Measurements from ENCODE around the gene HPSE2. TPM values are rescaled to one million over a fixed set of nuclear protein-coding genes. Genes with fewer than 3 reads are reported as not detected.

The HPSE2 gene
- total RNA-seq, 1 experiment from 2014 or later: 0.20 TPM

DNA sequence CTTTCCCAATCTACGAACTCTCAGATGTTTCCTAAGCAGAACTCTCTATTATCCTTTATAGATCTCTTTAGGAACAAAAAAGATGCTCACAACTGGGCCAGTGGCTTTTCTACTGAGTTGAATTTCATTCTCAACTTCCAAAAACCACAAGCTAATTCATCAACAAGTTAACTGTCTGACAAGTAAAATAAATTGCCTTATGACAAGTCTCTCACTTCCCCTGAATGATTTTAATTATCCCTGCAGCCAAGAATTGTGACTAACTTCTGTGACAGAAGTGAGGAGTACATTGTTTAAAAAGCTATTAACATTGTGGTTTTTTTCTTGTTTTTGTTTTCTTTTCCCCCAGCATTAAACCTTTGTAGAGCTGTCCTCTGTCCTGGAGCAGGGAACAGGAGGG lies 343.1 kb downstream of the HPSE2 start:
- H3K14ac ChIP-seq (ENCODE audit: insufficient read depth, low read length): no peak overlapping the region
- TF ChIP-seq, protein P1, sequence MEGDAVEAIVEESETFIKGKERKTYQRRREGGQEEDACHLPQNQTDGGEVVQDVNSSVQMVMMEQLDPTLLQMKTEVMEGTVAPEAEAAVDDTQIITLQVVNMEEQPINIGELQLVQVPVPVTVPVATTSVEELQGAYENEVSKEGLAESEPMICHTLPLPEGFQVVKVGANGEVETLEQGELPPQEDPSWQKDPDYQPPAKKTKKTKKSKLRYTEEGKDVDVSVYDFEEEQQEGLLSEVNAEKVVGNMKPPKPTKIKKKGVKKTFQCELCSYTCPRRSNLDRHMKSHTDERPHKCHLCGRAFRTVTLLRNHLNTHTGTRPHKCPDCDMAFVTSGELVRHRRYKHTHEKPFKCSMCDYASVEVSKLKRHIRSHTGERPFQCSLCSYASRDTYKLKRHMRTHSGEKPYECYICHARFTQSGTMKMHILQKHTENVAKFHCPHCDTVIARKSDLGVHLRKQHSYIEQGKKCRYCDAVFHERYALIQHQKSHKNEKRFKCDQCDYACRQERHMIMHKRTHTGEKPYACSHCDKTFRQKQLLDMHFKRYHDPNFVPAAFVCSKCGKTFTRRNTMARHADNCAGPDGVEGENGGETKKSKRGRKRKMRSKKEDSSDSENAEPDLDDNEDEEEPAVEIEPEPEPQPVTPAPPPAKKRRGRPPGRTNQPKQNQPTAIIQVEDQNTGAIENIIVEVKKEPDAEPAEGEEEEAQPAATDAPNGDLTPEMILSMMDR (conservative IDR thresholded peaks at IDR 0.05): no peak
- no peaks in the 10 kb centered on the region; the same call in 1 of the 2 replicates for H3K27me3 Mint-ChIP-seq (ENCODE audit: low read depth)

More for the DNA sequence above, 343.1 kb downstream of the HPSE2 start:
- Mint-ChIP-seq H3K4me3 (no peak overlapping the region), H3K27ac (no peak overlapping the region), H3K9me3 (no peaks in the 10 kb centered on the region), H3K36me3 (ENCODE audit: insufficient read depth in 1 of 3, low read depth in 3 of 3) (no peaks in the 10 kb centered on the region), H3K4me1 (no peaks in the 10 kb centered on the region)
- no peak overlapping the region for H3K27ac ChIP-seq (ENCODE audit: insufficient read length, low read depth, low read length)
- H4K5ac ChIP-seq (ENCODE audit: insufficient read length, low read depth, low read length): no peak overlapping the region
- no peak overlapping the region for H2BK12ac ChIP-seq (ENCODE audit: insufficient read length, low read depth, low read length)
- no peak overlapping the region for H4K8ac ChIP-seq (replicated peaks; ENCODE audit: insufficient read length, low read depth, low read length)
- H2AK5ac ChIP-seq (ENCODE audit: insufficient read length, low read length): no peak overlapping the region
- H3K4me1 ChIP-seq (ENCODE audit: insufficient read depth, low read length): no peaks in the 10 kb centered on the region
- H3K79me2 ChIP-seq (ENCODE audit: insufficient read depth, low read length): no peaks in the 10 kb centered on the region
- H3T11ph ChIP-seq (ENCODE audit: low read length): no peak overlapping the region
- H2BK15ac ChIP-seq (ENCODE audit: low read depth, low read length): no peak overlapping the region
- H2AFZ ChIP-seq (ENCODE audit: low read length): no peak overlapping the region
- H3K9ac ChIP-seq (ENCODE audit: extremely low read depth, insufficient read length, low read length): no peak overlapping the region
- H2BK20ac ChIP-seq (ENCODE audit: low read depth, low read length, poor library complexity, severe bottlenecking): no peak overlapping the region
- no peaks in the 10 kb centered on the region for H4K20me1 ChIP-seq (ENCODE audit: control insufficient read depth, insufficient read depth, insufficient read length)
- DNase-seq: no peak
- no peak overlapping the region for H3K56ac ChIP-seq (ENCODE audit: insufficient read length, low read depth, low read length)
- no peak overlapping the region for H3K4ac ChIP-seq (ENCODE audit: low read depth, low read length)
- no peaks in the 10 kb centered on the region for H3K27me3 ChIP-seq (ENCODE audit: insufficient read depth, low read length)
- no peaks in the 10 kb centered on the region for H3K23me2 ChIP-seq (ENCODE audit: insufficient read length, low read depth, low read length, poor library complexity, severe bottlenecking)
- H3K18ac ChIP-seq (ENCODE audit: insufficient read length, low read depth, low read length): no peak overlapping the region
- no peak overlapping the region for H4K91ac ChIP-seq (ENCODE audit: insufficient read length, low read depth, low read length)
- no peak overlapping the region for H2BK5ac ChIP-seq (ENCODE audit: insufficient read length, low read length)
- H3K4me2 ChIP-seq (ENCODE audit: insufficient read depth, insufficient read length, low read length): no peak overlapping the region
- no peaks in the 10 kb centered on the region for H3K79me1 ChIP-seq (ENCODE audit: insufficient read depth, low read depth, low read length, poor library complexity, severe bottlenecking)
- WGBS (ENCODE audit: extremely low coverage, insufficient read length, low lambda C conversion rate): no CpG with 5 or more reads among the region's 1 CpG
- no peaks in the 10 kb centered on the region for H3K9me3 ChIP-seq (ENCODE audit: control insufficient read depth, low read depth, low read length)
- H2BK120ac ChIP-seq (ENCODE audit: low read depth, low read length, poor library complexity, severe bottlenecking): no peak overlapping the region
- no peak overlapping the region for H3K23ac ChIP-seq (ENCODE audit: insufficient read length, low read depth, low read length)
